Keratinocyte (primary cell): ENCODE results near the gene TIMMDC1. TPM values are rescaled to one million over a fixed set of nuclear protein-coding genes. Genes with fewer than 3 reads are reported as not detected.
A peak's percentile ranks its signal among the peaks of the same experiment; 100 is the strongest.

ENCODE experiments used
- DNase-seq: peaks from one replicate; pipeline ENCODE4 v3.0.0-alpha.2; 2011; ENCODE audit warnings: low read depth, missing footprints, low spot score
- FAIRE-seq: peaks from 2 replicates; lab custom pipeline; 2011; peaks lifted over from hg19 to GRCh38; lab: Jason Lieb, UNC
- H2AFZ ChIP-seq: 2 replicates; pipeline ENCODE4 v1.6.0; 2012; ENCODE audit warnings: low read length, control low read depth, inconsistent platforms; ENCODE audit not compliant: control insufficient read depth
- H3K27ac ChIP-seq: 2 replicates; pipeline ENCODE4 v1.5.1; 2011; ENCODE audit warnings: low read length; ENCODE audit not compliant: control insufficient read depth, insufficient read depth
- H3K27me3 ChIP-seq: 3 replicates; pipeline ENCODE4 v1.6.0; 2011; ENCODE audit warnings: low read length; ENCODE audit not compliant: control insufficient read depth, insufficient read depth; ENCODE audit errors: extremely low read depth
- H3K36me3 ChIP-seq, 2 experiments: 2 replicates in 1 of 2; 3 replicates in 1 of 2; pipeline ENCODE4 v1.5.1; 2011; ENCODE audit warnings: low read length in 2 of 2, mild to moderate bottlenecking in 1 of 2; ENCODE audit not compliant: control insufficient read depth in 2 of 2, insufficient read depth in 2 of 2; ENCODE audit errors: extremely low read depth in 1 of 2
- H3K4me1 ChIP-seq: 3 replicates; pipeline ENCODE4 v1.5.1; 2011; ENCODE audit warnings: low read length; ENCODE audit not compliant: control insufficient read depth, insufficient read depth; ENCODE audit errors: extremely low read depth
- H3K4me2 ChIP-seq: 3 replicates; pipeline ENCODE4 v1.6.0; 2011; ENCODE audit warnings: low read depth, low read length; ENCODE audit not compliant: control insufficient read depth, insufficient read depth; ENCODE audit errors: extremely low read depth
- H3K4me3 ChIP-seq, 3 experiments: fragments of 200-600 bp in 1 of 3; sonication (generic) in 1 of 3; 2 replicates in 2 of 3; 3 replicates in 1 of 3; pipeline ENCODE4 v1.5.1; 2011 to 2016; ENCODE audit warnings: low read length in 3 of 3, mild to moderate bottlenecking in 3 of 3, control low read depth in 2 of 3, inconsistent platforms in 1 of 3, low read depth in 1 of 3, mixed read lengths in 1 of 3, mixed run types in 1 of 3, moderate library complexity in 1 of 3; ENCODE audit not compliant: control insufficient read depth in 2 of 3, insufficient read depth in 2 of 3; ENCODE audit errors: extremely low read depth in 1 of 3
- H3K79me2 ChIP-seq: 2 replicates; pipeline ENCODE4 v1.6.0; 2012; ENCODE audit warnings: low read length; ENCODE audit not compliant: control insufficient read depth, insufficient read depth
- H3K9ac ChIP-seq: 3 replicates; pipeline ENCODE4 v1.6.0; 2011; ENCODE audit warnings: low read length; ENCODE audit not compliant: control insufficient read depth, insufficient read depth; ENCODE audit errors: extremely low read depth
- H3K9me1 ChIP-seq: 3 replicates; pipeline ENCODE4 v1.6.0; 2011; ENCODE audit warnings: low read length; ENCODE audit not compliant: control insufficient read depth, insufficient read depth; ENCODE audit errors: extremely low read depth
- H3K9me3 ChIP-seq: 2 replicates; pipeline ENCODE4 v1.5.1; 2012; ENCODE audit warnings: low read depth, low read length; ENCODE audit not compliant: control insufficient read depth
- H4K20me1 ChIP-seq: 3 replicates; pipeline ENCODE4 v1.6.0; 2011; ENCODE audit warnings: low read length; ENCODE audit not compliant: control insufficient read depth, insufficient read depth; ENCODE audit errors: extremely low read depth
- EZH2 ChIP-seq: IDR thresholded peaks from one replicate; pipeline ENCODE4 v1.6.1; 2012; ENCODE audit warnings: inconsistent platforms, mild to moderate bottlenecking, low read length, moderate library complexity
- dilution Hi-C: fragments of 300-500 bp; cut with MboI; formaldehyde crosslinking; loops from one replicate; pipeline ENCODE4 v1.7.0; 2020; ENCODE audit warnings: low sequenced_read_pairs; ENCODE audit not compliant: extremely low pct_ligation_motif_present
- polyA plus RNA-seq, 5 experiments: library from polyadenylated mRNA; depleted of rRNA in 3 of 5; stranded (reverse) in 3 of 5; stranded (forward) in 1 of 5; unstranded in 1 of 5; fragments of >200 nt; gene quantifications; 1 replicate in 1 of 5; 2 replicates in 3 of 5; 3 replicates in 1 of 5; pipeline versions ENCODE4 v1.2.1 to v1.2.3, GENCODE V29; 2011 to 2012; ENCODE audit warnings: missing spikeins in 2 of 5, low read depth in 1 of 5, low replicate concordance in 1 of 5
- TF ChIP-seq, protein P1 (sequence below), 3 experiments: IDR thresholded peaks in 1 of 3; conservative IDR thresholded peaks in 1 of 3; optimal IDR thresholded peaks in 1 of 3; 2 replicates in 2 of 3; 3 replicates in 1 of 3; pipeline versions ENCODE3 to v1.5.1; 2011; ENCODE audit warnings: low read length in 3 of 3, mild to moderate bottlenecking in 3 of 3, moderate library complexity in 2 of 3, control low read depth in 1 of 3, inconsistent platforms in 1 of 3; ENCODE audit not compliant: insufficient read depth in 2 of 3; ENCODE audit errors: extremely low read depth in 1 of 3

TIMMDC1 gene
- polyA plus RNA-seq, 1 donor (not counting 4 experiments of a cell fraction or from before 2014, with no cell fraction given): 140 TPM

DNA sequence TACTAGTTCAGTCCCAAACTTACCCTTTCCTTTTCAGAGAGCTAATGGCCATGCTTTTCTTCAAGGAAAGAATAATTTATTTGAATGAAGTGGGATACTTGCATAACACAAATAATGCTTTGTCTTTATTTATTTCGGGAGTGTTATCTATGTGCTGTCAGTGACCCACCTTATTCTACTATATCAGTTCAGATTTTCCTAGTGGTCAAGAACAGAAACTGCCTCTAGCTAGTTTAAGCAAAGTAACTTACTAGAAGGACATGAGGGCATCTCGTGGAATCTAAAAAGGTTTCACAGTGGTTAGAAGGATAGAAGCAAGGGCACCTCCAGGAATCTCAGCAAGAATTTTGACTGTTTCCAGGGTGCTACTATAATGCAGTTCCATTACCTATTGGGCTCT, 3.8 kb upstream of the TIMMDC1 start:
- TF ChIP-seq, protein P1, sequence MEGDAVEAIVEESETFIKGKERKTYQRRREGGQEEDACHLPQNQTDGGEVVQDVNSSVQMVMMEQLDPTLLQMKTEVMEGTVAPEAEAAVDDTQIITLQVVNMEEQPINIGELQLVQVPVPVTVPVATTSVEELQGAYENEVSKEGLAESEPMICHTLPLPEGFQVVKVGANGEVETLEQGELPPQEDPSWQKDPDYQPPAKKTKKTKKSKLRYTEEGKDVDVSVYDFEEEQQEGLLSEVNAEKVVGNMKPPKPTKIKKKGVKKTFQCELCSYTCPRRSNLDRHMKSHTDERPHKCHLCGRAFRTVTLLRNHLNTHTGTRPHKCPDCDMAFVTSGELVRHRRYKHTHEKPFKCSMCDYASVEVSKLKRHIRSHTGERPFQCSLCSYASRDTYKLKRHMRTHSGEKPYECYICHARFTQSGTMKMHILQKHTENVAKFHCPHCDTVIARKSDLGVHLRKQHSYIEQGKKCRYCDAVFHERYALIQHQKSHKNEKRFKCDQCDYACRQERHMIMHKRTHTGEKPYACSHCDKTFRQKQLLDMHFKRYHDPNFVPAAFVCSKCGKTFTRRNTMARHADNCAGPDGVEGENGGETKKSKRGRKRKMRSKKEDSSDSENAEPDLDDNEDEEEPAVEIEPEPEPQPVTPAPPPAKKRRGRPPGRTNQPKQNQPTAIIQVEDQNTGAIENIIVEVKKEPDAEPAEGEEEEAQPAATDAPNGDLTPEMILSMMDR (optimal IDR thresholded peaks at IDR 0.05 in 1 of 3, IDR thresholded peaks at IDR 0.05 in 1 of 3, conservative IDR thresholded peaks at IDR 0.05 in 1 of 3; ENCODE audit: extremely low read depth in 1 of 3, insufficient read depth in 2 of 3, low read length in 3 of 3): no peak
- TF ChIP-seq EZH2: no peak
- dilution Hi-C loops: no loop called here
- no peak for DNase-seq

DNA sequence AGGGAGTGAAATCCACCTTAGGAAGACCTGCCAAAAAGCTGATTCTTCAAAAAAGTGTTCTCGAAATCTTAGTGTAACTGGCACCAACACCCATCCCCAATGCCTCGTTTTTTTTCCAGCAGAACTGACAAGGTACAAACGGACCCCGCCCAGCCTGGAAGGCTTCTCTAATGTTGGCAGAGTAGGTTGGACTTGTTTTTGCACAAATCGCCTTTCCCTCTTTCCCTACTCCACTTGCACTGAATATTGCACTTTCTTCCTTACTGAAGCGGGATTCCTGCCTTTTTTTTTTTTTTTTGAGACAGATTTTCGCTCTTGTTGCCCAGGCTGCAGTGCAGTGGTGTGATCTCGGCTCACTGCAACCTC, 544 bp upstream of the TIMMDC1 start:
- H3K4me2 ChIP-seq: peak overlapping the region; percentile 78
- H3K9me3 ChIP-seq: no peaks in the 10 kb centered on the region
- peak overlapping the region; percentile 94 for H3K9ac ChIP-seq
- peak overlapping the region; percentile 89 for H3K27ac ChIP-seq
- H3K79me2 ChIP-seq: peaks cover 30% of the 10 kb centered on the region
- no peaks in the 10 kb centered on the region for H3K9me1 ChIP-seq
- H3K4me3 ChIP-seq: peak overlapping the region; percentile 82 to 98 (median 95)
- H3K4me1 ChIP-seq: peaks cover 21% of the 10 kb centered on the region
- dilution Hi-C loops: no loop called here
- no peak for DNase-seq
- H3K36me3 ChIP-seq: peaks cover 0 to 2% of the 10 kb centered on the region in 2 experiments
- no peaks in the 10 kb centered on the region for H4K20me1 ChIP-seq
- TF ChIP-seq, protein P1 (optimal IDR thresholded peaks at IDR 0.05 in 1 of 3, IDR thresholded peaks at IDR 0.05 in 1 of 3, conservative IDR thresholded peaks at IDR 0.05 in 1 of 3; ENCODE audit: extremely low read depth in 1 of 3, insufficient read depth in 2 of 3, low read length in 3 of 3): no peak
- no peak for TF ChIP-seq EZH2
- FAIRE-seq: no peak
- no peaks in the 10 kb centered on the region for H3K27me3 ChIP-seq
- peak overlapping the region; percentile 75 for H2AFZ ChIP-seq

More for the DNA sequence above, 3.8 kb upstream of the TIMMDC1 start:
- H4K20me1 ChIP-seq: no peaks in the 10 kb centered on the region
- peaks cover 7% of the 10 kb centered on the region for H3K4me1 ChIP-seq
- peaks cover 0 to 3% of the 10 kb centered on the region in 2 experiments for H3K36me3 ChIP-seq
- H3K79me2 ChIP-seq: peaks cover 12% of the 10 kb centered on the region
- FAIRE-seq: no peak
- no peaks in the 10 kb centered on the region for H3K9me3 ChIP-seq
- H3K9ac ChIP-seq: no peak overlapping the region
- no peaks in the 10 kb centered on the region for H3K9me1 ChIP-seq
- no peaks in the 10 kb centered on the region for H3K27me3 ChIP-seq
- no peak overlapping the region for H3K27ac ChIP-seq
- H3K4me3 ChIP-seq: no peak overlapping the region
- H2AFZ ChIP-seq: no peak overlapping the region
- H3K4me2 ChIP-seq: no peak overlapping the region
